ENCODE data around the gene GP5.
A peak's percentile ranks its signal among the peaks of the same experiment; 100 is the strongest.

GP5 gene

GRCh38 chr3:194364314-194364651 is 34.8 kb downstream of the GP5 start:
- Histone ChIP-seq H3K36me3 (ENCODE audit: control insufficient read depth in 1 of 2, insufficient read depth in 2 of 2, low read depth in 1 of 2, low read length in 2 of 2) (no peaks in the 10 kb centered on the region), H2BK120ac (ENCODE audit: low read depth, low read length) (no peak overlapping the region), H3K18ac (ENCODE audit: low read depth in 1 of 2, low read length in 2 of 2) (peak overlapping the region in 1 of 2 experiments; percentile 48), H2BK12ac (ENCODE audit: low read length in 2 of 2) (peak overlapping the region in 1 of 2 experiments; percentile 31), H4K91ac (ENCODE audit: low read length) (no peak overlapping the region), H2BK5ac (ENCODE audit: low read depth, low read length, poor library complexity, severe bottlenecking) (no peak overlapping the region), H3K27ac (ENCODE audit: low read length, poor library complexity, severe bottlenecking) (no peak overlapping the region), H3K4me2 (ENCODE audit: low read length, poor library complexity, severe bottlenecking) (no peak overlapping the region), H3K4me1 (ENCODE audit: control insufficient read depth, insufficient read depth, low read depth, low read length) (peaks cover 13% of the 10 kb centered on the region), H2AFZ (ENCODE audit: low read depth, low read length) (no peak overlapping the region), H3K4me3 (ENCODE audit: insufficient read depth in 1 of 2, low read depth in 1 of 2, low read length in 2 of 2) (no peak overlapping the region), H2BK15ac (ENCODE audit: low read depth, poor library complexity, severe bottlenecking) (no peak overlapping the region), H3K4ac (ENCODE audit: low read depth in 1 of 2, low read length in 2 of 2) (no peak overlapping the region), H2AK5ac (ENCODE audit: low read length, severe bottlenecking) (no peak overlapping the region), H3K23ac (ENCODE audit: low read length in 2 of 2) (no peak overlapping the region), H3K27me3 (ENCODE audit: control insufficient read depth in 1 of 2, insufficient read depth in 1 of 2, low read length in 2 of 2) (peaks cover 33 to 48% of the 10 kb centered on the region in 2 experiments), H4K8ac (ENCODE audit: low read length) (no peak overlapping the region), H3K14ac (ENCODE audit: low read length in 2 of 2) (no peak overlapping the region), H3K79me1 (replicated peaks; ENCODE audit: low read length, poor library complexity, severe bottlenecking) (no peaks in the 10 kb centered on the region), H3K9me3 (ENCODE audit: control insufficient read depth, low read length) (no peaks in the 10 kb centered on the region), H3K9ac (ENCODE audit: low read length) (no peak overlapping the region)
- WGBS: 90% methylated on average over 3 of the region's 3 CpGs
- DNase-seq: no peak

GRCh38 chr3:194360568-194360967 is 38.5 kb downstream of the GP5 start:
- H4K91ac ChIP-seq (ENCODE audit: low read length): no peak overlapping the region
- DNase-seq: no peak
- no peak overlapping the region for H2AFZ ChIP-seq (ENCODE audit: low read depth, low read length)
- H3K18ac ChIP-seq (ENCODE audit: low read depth in 1 of 2, low read length in 2 of 2): no peak overlapping the region
- no peak overlapping the region for H2BK12ac ChIP-seq (ENCODE audit: low read length in 2 of 2)
- no peak overlapping the region for H3K9ac ChIP-seq (ENCODE audit: low read length)
- H3K4ac ChIP-seq (ENCODE audit: low read depth in 1 of 2, low read length in 2 of 2): no peak overlapping the region
- WGBS: 94% methylated on average over 18 of the region's 18 CpGs
- H3K36me3 ChIP-seq (ENCODE audit: control insufficient read depth in 1 of 2, insufficient read depth in 2 of 2, low read depth in 1 of 2, low read length in 2 of 2): no peaks in the 10 kb centered on the region
- no peak overlapping the region for H4K8ac ChIP-seq (ENCODE audit: low read length)
- no peak overlapping the region for H2AK5ac ChIP-seq (ENCODE audit: low read length, severe bottlenecking)
- peaks cover 11% of the 10 kb centered on the region for H3K4me1 ChIP-seq (ENCODE audit: control insufficient read depth, insufficient read depth, low read depth, low read length)
- H3K4me3 ChIP-seq (ENCODE audit: insufficient read depth in 1 of 2, low read depth in 1 of 2, low read length in 2 of 2): no peak overlapping the region
- H3K79me1 ChIP-seq (replicated peaks; ENCODE audit: low read length, poor library complexity, severe bottlenecking): no peaks in the 10 kb centered on the region
- H3K9me3 ChIP-seq (ENCODE audit: control insufficient read depth, low read length): no peaks in the 10 kb centered on the region
- no peak overlapping the region for H2BK5ac ChIP-seq (ENCODE audit: low read depth, low read length, poor library complexity, severe bottlenecking)
- no peak overlapping the region for H3K14ac ChIP-seq (ENCODE audit: low read length in 2 of 2)
- no peak overlapping the region for H2BK120ac ChIP-seq (ENCODE audit: low read depth, low read length)
- no peak overlapping the region for H3K4me2 ChIP-seq (ENCODE audit: low read length, poor library complexity, severe bottlenecking)
- no peak overlapping the region for H3K23ac ChIP-seq (ENCODE audit: low read length in 2 of 2)
- H2BK15ac ChIP-seq (ENCODE audit: low read depth, poor library complexity, severe bottlenecking): no peak overlapping the region
- no peak overlapping the region for H3K27ac ChIP-seq (ENCODE audit: low read length, poor library complexity, severe bottlenecking)
- peaks cover 53 to 63% of the 10 kb centered on the region in 2 experiments for H3K27me3 ChIP-seq (ENCODE audit: control insufficient read depth in 1 of 2, insufficient read depth in 1 of 2, low read length in 2 of 2)

GRCh38 chr3:194357681-194358080 is 41.4 kb downstream of the GP5 start:
- Histone ChIP-seq H3K23ac (ENCODE audit: low read length in 2 of 2) (no peak overlapping the region), H2BK15ac (ENCODE audit: low read depth, poor library complexity, severe bottlenecking) (no peak overlapping the region), H3K4me1 (ENCODE audit: control insufficient read depth, insufficient read depth, low read depth, low read length) (no peaks in the 10 kb centered on the region)

GRCh38 chr3:194355379-194355778 is 43.7 kb downstream of the GP5 start:
- Histone ChIP-seq H3K79me1 (replicated peaks; ENCODE audit: low read length, poor library complexity, severe bottlenecking) (no peaks in the 10 kb centered on the region), H4K91ac (ENCODE audit: low read length) (no peak overlapping the region), H3K4me3 (ENCODE audit: insufficient read depth in 1 of 2, low read depth in 1 of 2, low read length in 2 of 2) (no peak overlapping the region), H3K27me3 (ENCODE audit: control insufficient read depth in 1 of 2, insufficient read depth in 1 of 2, low read length in 2 of 2) (peaks cover 38 to 47% of the 10 kb centered on the region in 2 experiments), H4K8ac (ENCODE audit: low read length) (no peak overlapping the region), H2BK120ac (ENCODE audit: low read depth, low read length) (no peak overlapping the region), H3K4me2 (ENCODE audit: low read length, poor library complexity, severe bottlenecking) (no peak overlapping the region), H3K4me1 (ENCODE audit: control insufficient read depth, insufficient read depth, low read depth, low read length) (peaks cover 12% of the 10 kb centered on the region), H2BK12ac (ENCODE audit: low read length in 2 of 2) (no peak overlapping the region), H2BK15ac (ENCODE audit: low read depth, poor library complexity, severe bottlenecking) (no peak overlapping the region), H2AFZ (ENCODE audit: low read depth, low read length) (no peak overlapping the region), H3K4ac (ENCODE audit: low read depth in 1 of 2, low read length in 2 of 2) (no peak overlapping the region), H3K9me3 (ENCODE audit: control insufficient read depth, low read length) (no peaks in the 10 kb centered on the region), H3K23ac (ENCODE audit: low read length in 2 of 2) (no peak overlapping the region), H3K36me3 (ENCODE audit: control insufficient read depth in 1 of 2, insufficient read depth in 2 of 2, low read depth in 1 of 2, low read length in 2 of 2) (no peaks in the 10 kb centered on the region), H3K14ac (ENCODE audit: low read length in 2 of 2) (no peak overlapping the region), H3K27ac (ENCODE audit: low read length, poor library complexity, severe bottlenecking) (no peak overlapping the region), H3K18ac (ENCODE audit: low read depth in 1 of 2, low read length in 2 of 2) (no peak overlapping the region), H3K9ac (ENCODE audit: low read length) (no peak overlapping the region), H2AK5ac (ENCODE audit: low read length, severe bottlenecking) (no peak overlapping the region), H2BK5ac (ENCODE audit: low read depth, low read length, poor library complexity, severe bottlenecking) (no peak overlapping the region)
- 87% methylated on average over 7 of the region's 7 CpGs for WGBS
- DNase-seq: no peak

More at GRCh38 chr3:194357681-194358080, 41.4 kb downstream of the GP5 start:
- Histone ChIP-seq H3K27me3 (ENCODE audit: control insufficient read depth in 1 of 2, insufficient read depth in 1 of 2, low read length in 2 of 2) (peaks cover 51 to 67% of the 10 kb centered on the region in 2 experiments), H4K91ac (ENCODE audit: low read length) (no peak overlapping the region), H3K4ac (ENCODE audit: low read depth in 1 of 2, low read length in 2 of 2) (no peak overlapping the region), H2AK5ac (ENCODE audit: low read length, severe bottlenecking) (no peak overlapping the region), H2BK12ac (ENCODE audit: low read length in 2 of 2) (no peak overlapping the region), H2AFZ (ENCODE audit: low read depth, low read length) (no peak overlapping the region), H2BK120ac (ENCODE audit: low read depth, low read length) (no peak overlapping the region), H3K14ac (ENCODE audit: low read length in 2 of 2) (no peak overlapping the region), H3K27ac (ENCODE audit: low read length, poor library complexity, severe bottlenecking) (no peak overlapping the region), H3K4me2 (ENCODE audit: low read length, poor library complexity, severe bottlenecking) (no peak overlapping the region), H3K18ac (ENCODE audit: low read depth in 1 of 2, low read length in 2 of 2) (no peak overlapping the region), H2BK5ac (ENCODE audit: low read depth, low read length, poor library complexity, severe bottlenecking) (no peak overlapping the region), H3K9me3 (ENCODE audit: control insufficient read depth, low read length) (no peaks in the 10 kb centered on the region), H3K9ac (ENCODE audit: low read length) (no peak overlapping the region), H3K79me1 (replicated peaks; ENCODE audit: low read length, poor library complexity, severe bottlenecking) (no peaks in the 10 kb centered on the region), H4K8ac (ENCODE audit: low read length) (no peak overlapping the region), H3K4me3 (ENCODE audit: insufficient read depth in 1 of 2, low read depth in 1 of 2, low read length in 2 of 2) (no peak overlapping the region), H3K36me3 (ENCODE audit: control insufficient read depth in 1 of 2, insufficient read depth in 2 of 2, low read depth in 1 of 2, low read length in 2 of 2) (no peaks in the 10 kb centered on the region)
- no peak for DNase-seq
- 94% methylated on average over 11 of the region's 11 CpGs for WGBS

All from mesenchymal stem cell (in vitro differentiated cells and primary cell).